Activated naive CD8-positive, alpha-beta T cell treated with anti-CD3 and anti-CD28 coated beads, Interleukin-2, amount 50 U/mL, for 24 hours (primary cell): ENCODE data around the gene TGFBR3.

Experiments used
- ATAC-seq: fragments of 150-1000 bp; cut with Tn5 transposase; one replicate; pipeline ENCODE4 v1.10.0; 2021
- DNase-seq: peaks from one replicate; pipeline ENCODE4 v3.0.0; 2021
- H3K27ac Mint-ChIP-seq: one replicate; pipeline ENCODE4 v1.8.0; 2021; ENCODE audit warnings: mild to moderate bottlenecking, mixed read lengths
- H3K27me3 Mint-ChIP-seq: one replicate; pipeline ENCODE4 v1.8.0; 2021; ENCODE audit warnings: mixed read lengths
- H3K36me3 Mint-ChIP-seq: one replicate; pipeline ENCODE4 v1.8.0; 2021; ENCODE audit warnings: low read depth, mixed read lengths
- H3K4me1 Mint-ChIP-seq: one replicate; pipeline ENCODE4 v1.8.0; 2021; ENCODE audit warnings: mixed read lengths
- H3K4me3 Mint-ChIP-seq: one replicate; pipeline ENCODE4 v1.8.0; 2021; ENCODE audit warnings: mild to moderate bottlenecking, moderate library complexity, mixed read lengths
- H3K9me3 Mint-ChIP-seq: one replicate; pipeline ENCODE4 v1.8.0; 2021; ENCODE audit warnings: mixed read lengths

TGFBR3 gene

DNA sequence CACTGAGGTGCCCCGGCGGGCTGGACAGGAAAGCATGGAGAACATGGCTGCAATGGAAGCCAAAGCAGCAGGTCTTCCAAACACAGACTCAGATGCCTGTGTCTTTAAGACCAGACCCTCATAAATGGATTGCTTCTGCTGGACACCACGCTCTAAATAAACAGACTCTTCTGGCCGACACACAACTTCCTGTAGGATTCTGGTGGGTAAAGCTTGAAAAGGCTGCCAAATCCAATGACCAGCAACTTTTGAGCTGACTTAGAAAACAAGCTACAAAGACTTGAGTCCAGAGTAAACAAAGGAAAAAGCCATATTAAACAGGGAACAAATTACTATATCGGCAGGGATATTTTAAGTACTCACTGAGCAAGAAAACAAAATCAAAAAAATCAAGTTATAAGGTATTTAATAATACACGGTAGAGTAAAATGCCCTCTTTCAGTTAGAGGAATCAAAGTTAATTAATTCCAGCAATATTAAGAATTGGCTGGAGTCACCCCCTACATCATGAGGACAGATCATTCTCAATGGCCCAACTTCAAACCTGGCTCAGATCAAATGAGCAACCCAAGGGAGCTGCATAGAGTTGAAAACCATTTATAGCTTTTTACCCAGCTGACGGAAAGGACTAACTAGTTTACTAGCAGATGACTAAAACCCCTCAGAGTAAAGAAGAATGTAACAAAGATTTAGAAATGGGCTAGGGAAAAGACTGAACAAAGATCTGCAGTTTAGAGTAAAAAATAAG is 102.4 kb downstream of the TGFBR3 start:
- no peak overlapping the region for H3K27ac Mint-ChIP-seq
- H3K4me1 Mint-ChIP-seq: peaks cover 10% of the 10 kb centered on the region
- H3K4me3 Mint-ChIP-seq: no peak overlapping the region
- H3K36me3 Mint-ChIP-seq: no peaks in the 10 kb centered on the region
- no peaks in the 10 kb centered on the region for H3K9me3 Mint-ChIP-seq
- DNase-seq: no peak
- no peaks in the 10 kb centered on the region for H3K27me3 Mint-ChIP-seq
- no peak for ATAC-seq

DNA sequence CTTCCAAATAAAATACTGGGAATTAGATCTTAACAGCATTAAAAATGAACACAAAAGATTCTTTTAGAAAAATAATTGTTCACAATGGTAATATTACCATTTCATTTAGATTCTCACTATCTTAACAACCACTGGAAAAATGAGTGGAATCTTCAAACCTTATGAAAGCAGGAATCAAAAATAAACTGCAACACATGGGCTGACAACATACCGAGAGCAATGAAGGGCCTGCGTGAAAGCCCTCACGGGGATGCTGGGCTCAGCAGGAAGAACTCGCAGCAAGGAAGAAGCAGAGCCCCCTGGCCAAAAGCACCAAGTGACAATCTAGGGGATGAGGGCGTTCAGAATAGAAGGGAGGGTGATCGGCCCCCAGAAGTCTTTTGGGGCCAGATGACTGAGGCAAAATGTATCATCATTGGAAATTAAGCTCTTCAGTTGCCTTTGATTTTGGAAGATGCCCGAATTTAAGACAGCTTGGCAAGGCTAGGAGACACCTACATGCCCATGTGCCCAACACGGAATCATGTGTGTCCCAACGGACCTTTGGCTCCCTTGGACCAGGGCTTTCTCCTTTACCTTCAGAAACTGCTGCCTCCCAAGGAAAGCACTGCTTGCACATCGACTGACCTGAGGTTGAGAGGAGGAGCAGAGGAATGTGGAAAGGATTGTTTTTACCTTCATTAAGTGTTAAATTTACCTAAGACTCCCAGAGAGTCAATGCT is 103.9 kb downstream of the TGFBR3 start:
- Mint-ChIP-seq H3K27me3 (no peaks in the 10 kb centered on the region), H3K4me3 (no peak overlapping the region), H3K4me1 (peaks cover 10% of the 10 kb centered on the region), H3K9me3 (no peaks in the 10 kb centered on the region), H3K27ac (no peak overlapping the region), H3K36me3 (no peaks in the 10 kb centered on the region)
- no peak for DNase-seq
- no peak for ATAC-seq

DNA sequence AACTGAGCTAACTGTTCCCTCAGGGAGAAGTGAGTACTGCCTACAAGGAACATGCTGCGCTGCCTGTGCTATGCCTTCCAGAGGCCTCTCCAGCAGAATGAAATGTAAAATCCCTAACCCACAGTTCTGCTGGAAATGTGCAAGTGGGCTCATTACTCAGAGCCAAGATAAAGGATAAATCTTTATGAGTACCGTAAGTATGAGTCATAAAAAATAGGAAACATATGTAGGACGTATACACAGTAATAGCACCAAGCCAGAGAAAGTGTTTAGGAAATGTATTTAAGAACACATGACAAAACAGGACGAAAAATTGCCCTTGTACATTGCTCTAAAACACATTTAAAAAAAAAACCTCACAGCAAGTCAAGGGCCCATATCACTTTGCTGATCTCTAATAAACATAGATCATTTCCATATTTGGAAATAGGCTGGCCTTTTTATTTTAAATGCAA is 104.6 kb downstream of the TGFBR3 start:
- H3K4me1 Mint-ChIP-seq: peaks cover 10% of the 10 kb centered on the region
- H3K4me3 Mint-ChIP-seq: no peak overlapping the region
- no peaks in the 10 kb centered on the region for H3K36me3 Mint-ChIP-seq
- no peak for ATAC-seq
- no peak for DNase-seq
- no peak overlapping the region for H3K27ac Mint-ChIP-seq
- H3K9me3 Mint-ChIP-seq: no peaks in the 10 kb centered on the region
- no peaks in the 10 kb centered on the region for H3K27me3 Mint-ChIP-seq

DNA sequence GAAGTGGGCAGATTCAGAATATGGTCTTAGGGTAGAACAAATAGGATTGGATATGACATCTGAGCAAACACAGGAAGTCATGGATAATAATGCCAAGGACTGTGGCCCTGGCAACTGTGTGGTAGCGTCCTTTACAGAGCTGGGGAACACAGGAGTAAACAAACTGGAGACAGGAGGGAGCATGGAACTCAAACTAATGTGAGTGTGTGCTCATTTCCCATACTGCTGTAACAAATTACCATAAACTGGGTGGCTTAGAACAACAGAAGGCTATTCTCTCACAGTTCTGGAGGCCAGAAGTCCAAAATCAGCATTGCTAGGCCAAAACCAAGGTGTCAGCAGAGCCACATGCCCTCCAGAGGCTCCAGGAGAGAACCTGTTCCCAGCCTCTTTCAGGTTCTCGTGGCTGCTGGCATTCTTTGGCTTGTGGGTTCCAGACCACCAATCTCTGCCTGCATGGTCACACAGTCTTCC is 106.4 kb downstream of the TGFBR3 start:
- Mint-ChIP-seq H3K4me3 (no peak overlapping the region), H3K27me3 (no peaks in the 10 kb centered on the region), H3K27ac (no peak overlapping the region), H3K4me1 (peaks cover 15% of the 10 kb centered on the region), H3K9me3 (no peaks in the 10 kb centered on the region), H3K36me3 (peaks cover 5% of the 10 kb centered on the region)
- no peak for DNase-seq
- no peak for ATAC-seq

DNA sequence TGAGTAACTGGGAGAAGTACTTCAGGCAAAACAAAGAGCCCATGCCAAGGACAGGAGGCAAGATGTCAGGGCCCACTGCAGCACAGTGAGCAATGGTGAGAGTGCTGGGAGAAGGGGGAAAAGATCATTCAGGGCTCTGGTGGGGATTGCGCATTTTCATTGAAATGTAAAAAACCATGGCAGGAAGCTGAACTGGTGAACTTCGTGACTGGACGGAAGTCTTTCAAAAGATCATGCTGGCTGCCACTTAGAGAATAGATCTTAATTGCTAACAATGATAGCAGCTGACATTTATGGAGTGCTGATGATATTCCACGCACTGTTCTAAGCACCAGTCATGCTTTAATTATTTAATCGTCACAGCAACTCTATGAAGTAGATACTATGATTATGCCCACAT is 107.0 kb downstream of the TGFBR3 start:
- Mint-ChIP-seq H3K4me3 (no peak overlapping the region), H3K27ac (no peak overlapping the region), H3K9me3 (no peaks in the 10 kb centered on the region), H3K27me3 (no peaks in the 10 kb centered on the region), H3K4me1 (peaks cover 15% of the 10 kb centered on the region), H3K36me3 (peaks cover 5% of the 10 kb centered on the region)
- DNase-seq (no peak), ATAC-seq (no peak)

DNA sequence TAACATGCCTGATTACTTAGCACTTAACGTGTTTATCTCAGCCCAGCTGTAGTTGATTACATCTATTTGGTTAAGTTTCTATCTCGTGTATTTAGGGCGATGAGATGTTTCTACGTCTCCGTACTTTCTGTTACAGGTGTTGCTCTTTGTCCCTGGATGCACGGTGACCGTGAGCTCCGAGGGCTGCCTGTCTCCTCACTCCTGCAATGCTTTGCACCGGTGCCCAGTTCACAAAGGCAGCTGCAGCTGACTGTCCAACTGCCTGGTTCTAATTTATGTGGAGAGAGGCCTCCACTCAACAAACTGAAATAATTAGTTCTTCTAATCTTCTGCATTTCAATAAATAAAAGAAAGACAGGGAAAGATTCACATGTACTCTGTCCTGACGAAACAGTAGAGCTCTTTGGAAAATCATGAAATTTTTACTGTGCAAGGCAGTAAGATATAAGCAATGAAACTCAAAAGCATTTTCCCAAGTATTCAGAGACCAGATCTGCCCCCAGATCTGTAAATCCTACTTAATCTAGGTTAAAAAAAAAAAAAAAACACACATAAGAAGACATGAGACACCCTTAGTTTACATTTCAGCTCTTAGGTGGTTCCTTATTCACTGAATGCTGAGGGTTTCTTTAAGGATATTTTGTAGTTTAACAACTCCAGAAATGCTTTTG is 108.2 kb downstream of the TGFBR3 start:
- H3K4me3 Mint-ChIP-seq: no peak overlapping the region

DNA sequence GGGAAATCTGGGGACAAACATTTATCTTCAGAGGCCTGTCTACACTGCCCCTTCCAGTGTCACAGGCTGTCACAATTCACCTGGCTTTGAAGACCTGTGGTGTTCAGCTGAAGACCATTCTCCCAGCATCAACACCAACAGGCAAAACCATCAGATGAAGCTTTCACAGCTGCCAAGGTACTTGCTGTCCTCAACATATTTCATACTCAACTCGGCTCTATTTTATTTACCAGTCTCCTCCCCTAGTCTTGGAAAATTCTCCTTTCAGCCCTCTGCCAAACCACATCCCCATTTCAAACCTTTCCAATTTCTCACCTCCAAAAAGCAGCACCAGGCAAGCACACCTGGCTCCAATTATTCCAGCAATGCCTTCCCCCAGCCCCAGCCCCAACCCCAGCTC is 108.8 kb downstream of the TGFBR3 start:
- H3K4me1 Mint-ChIP-seq: peaks cover 19% of the 10 kb centered on the region
- ATAC-seq (no peak), DNase-seq (no peak)
- no peak overlapping the region for H3K4me3 Mint-ChIP-seq
- no peaks in the 10 kb centered on the region for H3K9me3 Mint-ChIP-seq
- no peak overlapping the region for H3K27ac Mint-ChIP-seq
- H3K27me3 Mint-ChIP-seq: no peaks in the 10 kb centered on the region
- peaks cover 5% of the 10 kb centered on the region for H3K36me3 Mint-ChIP-seq

More for the DNA sequence above, 108.2 kb downstream of the TGFBR3 start:
- Mint-ChIP-seq H3K36me3 (peaks cover 5% of the 10 kb centered on the region), H3K27ac (no peak overlapping the region), H3K9me3 (no peaks in the 10 kb centered on the region), H3K4me1 (peaks cover 16% of the 10 kb centered on the region), H3K27me3 (no peaks in the 10 kb centered on the region)
- no peak for ATAC-seq
- DNase-seq: no peak

DNA sequence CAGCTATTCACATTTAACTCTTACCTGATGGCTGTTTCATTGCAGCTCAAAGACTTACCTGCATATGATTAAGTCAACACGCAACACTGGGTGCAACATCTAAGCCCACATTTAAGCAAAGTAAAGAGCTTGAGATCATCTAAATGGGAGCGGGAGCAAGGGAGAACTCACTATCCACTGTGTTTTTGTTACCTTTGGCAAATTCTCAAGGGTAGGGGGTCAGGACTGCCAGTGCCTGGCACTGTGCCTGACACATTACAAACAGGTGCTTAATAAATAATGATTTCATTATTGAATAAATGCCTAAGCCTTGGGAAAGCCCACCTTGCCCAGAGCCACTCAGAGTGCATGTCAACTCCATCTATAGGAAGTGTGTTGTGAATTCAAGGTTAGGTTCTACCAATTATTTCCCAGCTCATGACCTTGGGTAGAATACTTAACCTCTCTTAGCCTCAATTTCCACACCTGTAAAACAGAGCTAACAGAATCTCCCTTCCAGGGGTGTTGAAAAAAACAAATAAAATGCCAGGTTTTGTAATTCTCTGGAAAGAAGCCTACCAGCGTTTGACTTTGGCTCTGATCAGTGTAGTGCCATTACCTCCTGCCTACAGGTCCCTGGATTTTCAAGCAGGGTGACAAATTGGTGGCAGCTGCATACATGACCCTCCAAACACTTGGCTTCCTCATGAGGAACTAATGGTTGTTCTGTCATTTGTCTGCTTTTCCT is 109.7 kb downstream of the TGFBR3 start:
- ATAC-seq (no peak), DNase-seq (no peak)
- Mint-ChIP-seq H3K4me3 (no peak overlapping the region), H3K4me1 (peaks cover 16% of the 10 kb centered on the region), H3K27me3 (no peaks in the 10 kb centered on the region), H3K27ac (no peak overlapping the region), H3K36me3 (peaks cover 5% of the 10 kb centered on the region), H3K9me3 (no peaks in the 10 kb centered on the region)

DNA sequence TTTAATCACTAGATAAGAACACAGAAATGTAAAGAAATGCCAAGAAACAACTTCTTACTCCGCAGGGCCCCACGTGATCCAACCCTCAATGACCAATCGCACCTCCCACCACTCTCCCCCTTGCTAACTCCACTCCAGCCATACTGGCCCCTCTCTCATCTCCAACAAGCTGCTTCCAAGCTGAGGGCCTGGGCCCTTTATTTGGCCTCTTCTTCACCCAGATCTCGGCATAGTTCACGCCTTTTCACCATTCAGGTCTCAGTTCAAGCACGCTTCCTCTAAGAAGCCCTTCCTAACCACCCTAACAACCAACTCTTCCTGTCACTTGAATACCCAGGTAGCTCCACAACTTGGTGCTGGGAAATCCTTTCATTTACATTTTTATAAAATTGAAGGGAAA is 110.7 kb downstream of the TGFBR3 start:
- peak overlapping the region; percentile 7 for H3K27ac Mint-ChIP-seq
- no peak for ATAC-seq
- H3K4me1 Mint-ChIP-seq: peaks cover 12% of the 10 kb centered on the region
- H3K36me3 Mint-ChIP-seq: peaks cover 5% of the 10 kb centered on the region
- H3K9me3 Mint-ChIP-seq: no peaks in the 10 kb centered on the region
- no peaks in the 10 kb centered on the region for H3K27me3 Mint-ChIP-seq
- no peak overlapping the region for H3K4me3 Mint-ChIP-seq
- no peak for DNase-seq

DNA sequence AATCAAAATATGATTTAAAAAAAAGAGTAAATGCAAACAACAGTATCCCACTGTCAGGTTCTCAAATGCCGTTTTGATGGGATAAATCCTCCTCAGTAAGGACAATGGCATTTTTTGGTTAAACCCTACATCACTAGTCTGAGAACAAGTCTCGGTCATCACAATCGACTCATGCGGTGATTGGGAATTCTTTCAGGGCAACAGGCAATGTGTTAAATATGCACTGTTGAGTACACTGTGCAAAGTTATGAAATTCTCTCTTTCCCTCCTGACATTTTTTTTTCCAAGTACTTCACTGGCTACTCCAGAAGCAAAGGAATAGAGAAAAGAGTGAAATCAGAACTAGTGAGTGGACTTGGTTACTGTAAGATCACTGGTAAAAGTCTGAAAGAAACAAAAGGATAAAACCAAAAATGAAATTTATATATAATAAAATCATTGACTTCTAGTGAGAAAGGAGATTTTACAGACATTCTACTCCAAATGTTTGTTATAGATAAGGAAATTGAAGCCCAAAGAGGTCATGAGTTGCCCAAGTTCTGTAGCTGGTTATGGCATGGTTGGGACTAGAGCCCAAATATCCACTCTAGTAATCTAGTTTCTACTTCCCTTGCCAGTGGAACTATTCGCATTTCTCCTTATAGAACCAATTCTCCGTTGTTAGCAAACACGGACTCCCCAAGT is 111.3 kb downstream of the TGFBR3 start:
- no peak for ATAC-seq
- Mint-ChIP-seq H3K27me3 (no peaks in the 10 kb centered on the region), H3K9me3 (no peaks in the 10 kb centered on the region), H3K4me3 (no peak overlapping the region), H3K4me1 (peaks cover 12% of the 10 kb centered on the region), H3K36me3 (peaks cover 5% of the 10 kb centered on the region), H3K27ac (no peak overlapping the region)
- DNase-seq: no peak

DNA sequence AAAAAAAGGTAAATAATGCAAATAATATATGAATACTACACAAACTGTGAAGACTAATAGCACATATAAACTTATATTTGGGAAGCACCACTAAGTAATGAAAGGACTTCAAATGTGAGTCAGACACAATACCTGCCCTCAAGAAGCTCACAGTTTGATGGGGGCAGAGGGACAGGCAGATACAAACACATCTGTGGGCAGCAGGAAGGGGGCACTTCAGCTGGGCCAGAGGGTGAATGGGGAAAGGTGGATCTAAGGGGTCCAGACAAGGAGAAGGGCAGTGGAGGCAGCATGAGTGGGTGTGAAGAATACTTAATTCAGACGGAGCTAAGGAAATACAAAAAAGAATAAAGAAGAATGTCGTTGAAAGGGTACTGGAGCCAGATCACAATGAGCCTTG is 114.2 kb downstream of the TGFBR3 start:
- Mint-ChIP-seq H3K27ac (no peak overlapping the region), H3K4me3 (no peak overlapping the region), H3K36me3 (peaks cover 5% of the 10 kb centered on the region), H3K4me1 (peaks cover 22% of the 10 kb centered on the region), H3K27me3 (no peaks in the 10 kb centered on the region), H3K9me3 (no peaks in the 10 kb centered on the region)
- DNase-seq (no peak), ATAC-seq (no peak)

DNA sequence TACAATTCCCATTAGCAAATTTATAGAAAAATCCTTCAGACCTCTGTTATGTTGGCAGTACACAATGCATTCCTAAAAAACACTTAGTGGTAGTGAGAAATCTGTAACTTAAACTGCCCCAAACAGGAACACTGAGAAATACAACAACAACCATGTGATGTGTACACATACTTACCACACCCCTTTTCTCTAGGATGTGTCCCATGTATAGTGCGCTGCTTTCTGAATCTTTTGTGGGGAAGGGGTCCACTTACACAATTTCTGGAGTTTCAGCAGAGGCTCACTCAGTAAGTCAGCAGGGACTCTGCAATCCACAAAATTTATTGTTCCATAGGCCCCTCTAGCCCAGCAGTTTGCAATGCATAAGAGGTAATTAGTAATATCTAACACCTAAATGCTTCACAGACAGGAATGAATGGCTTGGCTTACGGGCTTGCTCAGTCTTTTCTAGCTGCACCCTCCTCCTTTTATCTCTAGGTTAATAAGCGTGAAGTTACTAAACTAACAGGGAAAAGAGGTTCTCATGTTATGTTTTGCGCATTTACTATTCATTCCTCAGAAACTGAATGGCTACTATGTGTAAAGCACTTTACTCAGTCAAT is 115.2 kb downstream of the TGFBR3 start:
- Mint-ChIP-seq H3K27me3 (no peaks in the 10 kb centered on the region), H3K4me3 (no peak overlapping the region), H3K4me1 (peaks cover 22% of the 10 kb centered on the region), H3K27ac (no peak overlapping the region), H3K9me3 (no peaks in the 10 kb centered on the region), H3K36me3 (peaks cover 5% of the 10 kb centered on the region)
- no peak for ATAC-seq
- DNase-seq: no peak

DNA sequence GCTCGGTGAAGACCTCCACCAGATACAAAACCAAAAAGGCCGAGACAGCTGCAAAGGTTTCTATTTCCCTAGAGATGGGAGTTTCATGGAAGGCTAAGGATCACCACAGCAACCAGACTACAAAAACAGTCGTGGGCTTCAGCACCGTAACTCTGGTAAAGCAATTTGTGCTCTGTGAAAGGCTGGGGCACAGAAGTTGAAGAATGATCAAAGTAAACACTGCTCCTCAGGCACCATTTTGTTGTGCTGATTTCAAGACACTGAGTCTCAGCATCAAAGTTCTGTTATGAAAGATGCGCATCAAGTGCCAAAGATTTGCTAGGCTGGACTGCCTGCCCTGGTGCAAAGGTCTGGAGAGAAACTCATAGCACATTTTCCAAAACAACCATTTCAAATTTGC is 116.2 kb downstream of the TGFBR3 start:
- Mint-ChIP-seq H3K36me3 (no peaks in the 10 kb centered on the region), H3K27me3 (no peaks in the 10 kb centered on the region), H3K9me3 (no peaks in the 10 kb centered on the region), H3K4me3 (no peak overlapping the region), H3K4me1 (peaks cover 18% of the 10 kb centered on the region), H3K27ac (no peak overlapping the region)
- DNase-seq: no peak
- no peak for ATAC-seq
